Measurements from ENCODE around the gene MGMT.

DNA sequence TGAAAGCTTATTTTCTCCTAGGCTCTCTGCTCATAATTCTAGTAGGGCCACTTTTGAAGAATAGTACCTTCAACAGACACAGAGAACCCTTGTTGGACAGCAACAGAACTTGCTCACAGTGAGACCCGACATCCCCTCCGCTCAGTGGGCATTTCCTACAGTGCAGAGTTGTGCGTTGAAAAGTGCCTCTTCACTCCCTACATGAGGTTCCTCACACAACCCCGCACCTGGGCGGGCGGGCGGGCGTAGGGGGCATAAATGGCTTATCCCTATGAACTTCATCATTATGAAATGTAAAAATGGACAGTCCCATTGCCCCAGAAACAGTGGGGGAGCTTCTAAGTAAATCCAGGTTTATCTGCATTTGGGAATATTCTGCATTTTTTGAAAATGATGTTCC lies 174.9 kb downstream of the MGMT start:
- TF ChIP-seq, protein P1, sequence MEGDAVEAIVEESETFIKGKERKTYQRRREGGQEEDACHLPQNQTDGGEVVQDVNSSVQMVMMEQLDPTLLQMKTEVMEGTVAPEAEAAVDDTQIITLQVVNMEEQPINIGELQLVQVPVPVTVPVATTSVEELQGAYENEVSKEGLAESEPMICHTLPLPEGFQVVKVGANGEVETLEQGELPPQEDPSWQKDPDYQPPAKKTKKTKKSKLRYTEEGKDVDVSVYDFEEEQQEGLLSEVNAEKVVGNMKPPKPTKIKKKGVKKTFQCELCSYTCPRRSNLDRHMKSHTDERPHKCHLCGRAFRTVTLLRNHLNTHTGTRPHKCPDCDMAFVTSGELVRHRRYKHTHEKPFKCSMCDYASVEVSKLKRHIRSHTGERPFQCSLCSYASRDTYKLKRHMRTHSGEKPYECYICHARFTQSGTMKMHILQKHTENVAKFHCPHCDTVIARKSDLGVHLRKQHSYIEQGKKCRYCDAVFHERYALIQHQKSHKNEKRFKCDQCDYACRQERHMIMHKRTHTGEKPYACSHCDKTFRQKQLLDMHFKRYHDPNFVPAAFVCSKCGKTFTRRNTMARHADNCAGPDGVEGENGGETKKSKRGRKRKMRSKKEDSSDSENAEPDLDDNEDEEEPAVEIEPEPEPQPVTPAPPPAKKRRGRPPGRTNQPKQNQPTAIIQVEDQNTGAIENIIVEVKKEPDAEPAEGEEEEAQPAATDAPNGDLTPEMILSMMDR (IDR thresholded peaks at IDR 0.05; ENCODE audit: poor library complexity, severe bottlenecking): no peak
- no peak for TF ChIP-seq EP300 (conservative IDR thresholded peaks at IDR 0.05; ENCODE audit: poor library complexity, severe bottlenecking)
- TF ChIP-seq POLR2AphosphoS5 (IDR thresholded peaks at IDR 0.05): no peak

All from neural cell (in vitro differentiated cells).